ENCODE results near the gene CAMK1D. TPM values are rescaled to one million over a fixed set of nuclear protein-coding genes. Genes with fewer than 3 reads are reported as not detected.

CAMK1D gene
- total and polyA plus RNA-seq, 10 of the 15 experiments (the other 5 are each of a cell fraction or from before 2014, with no cell fraction given): 2.1 to 35.5 (median 14.7) TPM

DNA sequence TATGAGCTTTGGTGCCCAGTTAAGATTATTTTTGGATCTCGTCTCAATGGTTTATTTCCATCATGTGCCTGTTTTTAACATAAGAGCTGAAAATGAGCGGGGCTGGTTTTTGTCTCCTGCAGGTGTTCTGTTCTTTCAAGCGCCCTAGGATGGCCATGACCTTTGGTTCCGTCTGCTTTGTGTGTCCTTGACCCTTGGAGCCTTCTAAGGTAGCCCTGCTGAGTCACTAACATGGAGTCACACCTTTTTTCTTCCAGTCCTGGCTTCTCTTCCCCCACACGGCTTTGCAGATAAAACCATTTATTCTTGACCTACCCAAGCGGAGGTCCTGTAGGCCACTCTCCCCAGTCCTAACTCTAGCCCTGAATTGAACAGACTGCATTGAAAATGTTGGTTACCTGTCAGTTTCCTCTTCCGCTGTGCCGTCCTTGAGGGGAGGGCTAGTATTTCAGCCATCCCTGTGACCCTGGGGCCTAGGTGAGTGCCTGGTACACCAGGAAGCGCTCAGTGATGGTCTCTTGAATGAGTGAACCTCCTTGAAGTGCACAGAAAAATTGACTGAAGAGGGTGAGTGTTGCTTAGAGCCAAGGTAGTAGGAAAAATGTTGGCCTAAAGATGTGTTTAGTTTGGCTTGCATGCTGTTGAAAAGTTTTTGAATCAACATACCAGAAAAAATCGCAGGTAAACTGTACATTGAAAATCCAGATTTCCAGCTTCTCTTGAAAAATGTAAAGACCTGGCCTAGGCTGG, 48.0 kb downstream of the CAMK1D start:
- Histone ChIP-seq H3K36me3 (ENCODE audit: control insufficient read depth in 2 of 2, insufficient read depth in 2 of 2, low read length in 1 of 2) (no peaks in the 10 kb centered on the region; a peak in 1 of 4 replicates), H3K9me3 (replicated peaks; ENCODE audit: control insufficient read depth, insufficient read depth, low read length) (no peaks in the 10 kb centered on the region), H4K20me1 (ENCODE audit: control insufficient read depth, insufficient read depth) (no peaks in the 10 kb centered on the region), H3K4me1 (ENCODE audit: control insufficient read depth, insufficient read depth, low read length) (no peaks in the 10 kb centered on the region), H3K9ac (ENCODE audit: control insufficient read depth, insufficient read depth, low read length) (no peak overlapping the region), H2AFZ (ENCODE audit: control insufficient read depth, low read depth, low read length) (no peak overlapping the region), H3K79me2 (ENCODE audit: control insufficient read depth, insufficient read depth, low read length) (no peaks in the 10 kb centered on the region; the same call in 1 of the 2 replicates), H3K4me3 (no peak overlapping the region), H3K27me3 (replicated peaks in 1 of 2; ENCODE audit: control insufficient read depth in 2 of 2, insufficient read depth in 2 of 2, low read length in 1 of 2) (no peaks in the 10 kb centered on the region), H3K27ac (ENCODE audit: control insufficient read depth, insufficient read depth) (no peak overlapping the region), H3K4me2 (ENCODE audit: control insufficient read depth, insufficient read depth) (no peak overlapping the region)
- 80% methylated on average over 10 of the region's 10 CpGs for WGBS (ENCODE audit: insufficient coverage, insufficient replicate concordance, low lambda C conversion rate, missing lambda C conversion rate)
- ChIA-PET RAD21 (ENCODE audit: unreplicated experiment) (no interaction called here), POLR2A (interaction anchor here (0.5 kb wide), 1 partner anchor 2000 kb away, joined by 4 read pairs; no protein-coding TSS in a partner anchor), SMC1A (ENCODE audit: uncharacterized antibody, unreplicated experiment) (interaction anchor here (0.7 to 1.8 kb wide), 5 partner anchors 7 to 183 kb away, joined by 3 to 5 read pairs (median 3); no protein-coding TSS in a partner anchor), CTCF (no interaction called here)
- ATAC-seq (no peak), DNase-seq (ENCODE audit: low read depth, low spot score) (no peak), FAIRE-seq (no peak)
- BruUV-seq (replicated peaks): no TSS peak
- in situ Hi-C loops (cut with MboI): no loop called here
- intact Hi-C loops (cut with micrococcal nuclease; ENCODE audit: unreplicated experiment): no loop called here
- TF ChIP-seq, protein P1, sequence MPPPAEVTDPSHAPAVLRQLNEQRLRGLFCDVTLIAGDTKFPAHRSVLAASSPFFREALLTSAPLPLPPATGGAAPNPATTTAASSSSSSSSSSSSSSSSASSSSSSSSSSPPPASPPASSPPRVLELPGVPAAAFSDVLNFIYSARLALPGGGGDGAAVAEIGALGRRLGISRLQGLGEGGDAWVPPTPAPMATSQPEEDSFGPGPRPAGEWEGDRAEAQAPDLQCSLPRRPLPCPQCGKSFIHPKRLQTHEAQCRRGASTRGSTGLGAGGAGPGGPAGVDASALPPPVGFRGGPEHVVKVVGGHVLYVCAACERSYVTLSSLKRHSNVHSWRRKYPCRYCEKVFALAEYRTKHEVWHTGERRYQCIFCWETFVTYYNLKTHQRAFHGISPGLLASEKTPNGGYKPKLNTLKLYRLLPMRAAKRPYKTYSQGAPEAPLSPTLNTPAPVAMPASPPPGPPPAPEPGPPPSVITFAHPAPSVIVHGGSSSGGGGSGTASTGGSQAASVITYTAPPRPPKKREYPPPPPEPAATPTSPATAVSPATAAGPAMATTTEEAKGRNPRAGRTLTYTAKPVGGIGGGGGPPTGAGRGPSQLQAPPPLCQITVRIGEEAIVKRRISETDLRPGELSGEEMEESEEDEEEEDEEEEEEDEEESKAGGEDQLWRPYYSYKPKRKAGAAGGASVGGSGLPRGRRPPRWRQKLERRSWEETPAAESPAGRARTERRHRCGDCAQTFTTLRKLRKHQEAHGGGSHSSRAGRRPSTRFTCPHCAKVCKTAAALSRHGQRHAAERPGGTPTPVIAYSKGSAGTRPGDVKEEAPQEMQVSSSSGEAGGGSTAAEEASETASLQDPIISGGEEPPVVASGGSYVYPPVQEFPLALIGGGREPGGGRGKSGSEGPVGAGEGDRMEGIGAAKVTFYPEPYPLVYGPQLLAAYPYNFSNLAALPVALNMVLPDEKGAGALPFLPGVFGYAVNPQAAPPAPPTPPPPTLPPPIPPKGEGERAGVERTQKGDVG (CRISPR knock-in tag; IDR thresholded peaks at IDR 0.05): no peak
- TF ChIP-seq SPI1 (IDR thresholded peaks at IDR 0.05; ENCODE audit: borderline replicate concordance, insufficient read depth, low read depth, low read length): no peak
- TF ChIP-seq NFYA (IDR thresholded peaks at IDR 0.05; ENCODE audit: borderline replicate concordance, low read depth, low read length): no peak
- TF ChIP-seq CBX3 (IDR thresholded peaks at IDR 0.05; ENCODE audit: borderline replicate concordance, low read depth): no peak
- no peak for TF ChIP-seq LARP7 (IDR thresholded peaks at IDR 0.05)
- TF ChIP-seq, protein P2, sequence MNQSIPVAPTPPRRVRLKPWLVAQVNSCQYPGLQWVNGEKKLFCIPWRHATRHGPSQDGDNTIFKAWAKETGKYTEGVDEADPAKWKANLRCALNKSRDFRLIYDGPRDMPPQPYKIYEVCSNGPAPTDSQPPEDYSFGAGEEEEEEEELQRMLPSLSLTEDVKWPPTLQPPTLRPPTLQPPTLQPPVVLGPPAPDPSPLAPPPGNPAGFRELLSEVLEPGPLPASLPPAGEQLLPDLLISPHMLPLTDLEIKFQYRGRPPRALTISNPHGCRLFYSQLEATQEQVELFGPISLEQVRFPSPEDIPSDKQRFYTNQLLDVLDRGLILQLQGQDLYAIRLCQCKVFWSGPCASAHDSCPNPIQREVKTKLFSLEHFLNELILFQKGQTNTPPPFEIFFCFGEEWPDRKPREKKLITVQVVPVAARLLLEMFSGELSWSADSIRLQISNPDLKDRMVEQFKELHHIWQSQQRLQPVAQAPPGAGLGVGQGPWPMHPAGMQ (IDR thresholded peaks at IDR 0.05; ENCODE audit: borderline replicate concordance): no peak
- no peak for TF ChIP-seq SIN3A (IDR thresholded peaks at IDR 0.05; ENCODE audit: low read depth, low read length)
- no peak for TF ChIP-seq CBFB (IDR thresholded peaks at IDR 0.05; ENCODE audit: low read depth)
- no peak for TF ChIP-seq CBX5 (IDR thresholded peaks at IDR 0.05; ENCODE audit: low read depth)
- TF ChIP-seq, protein P3, sequence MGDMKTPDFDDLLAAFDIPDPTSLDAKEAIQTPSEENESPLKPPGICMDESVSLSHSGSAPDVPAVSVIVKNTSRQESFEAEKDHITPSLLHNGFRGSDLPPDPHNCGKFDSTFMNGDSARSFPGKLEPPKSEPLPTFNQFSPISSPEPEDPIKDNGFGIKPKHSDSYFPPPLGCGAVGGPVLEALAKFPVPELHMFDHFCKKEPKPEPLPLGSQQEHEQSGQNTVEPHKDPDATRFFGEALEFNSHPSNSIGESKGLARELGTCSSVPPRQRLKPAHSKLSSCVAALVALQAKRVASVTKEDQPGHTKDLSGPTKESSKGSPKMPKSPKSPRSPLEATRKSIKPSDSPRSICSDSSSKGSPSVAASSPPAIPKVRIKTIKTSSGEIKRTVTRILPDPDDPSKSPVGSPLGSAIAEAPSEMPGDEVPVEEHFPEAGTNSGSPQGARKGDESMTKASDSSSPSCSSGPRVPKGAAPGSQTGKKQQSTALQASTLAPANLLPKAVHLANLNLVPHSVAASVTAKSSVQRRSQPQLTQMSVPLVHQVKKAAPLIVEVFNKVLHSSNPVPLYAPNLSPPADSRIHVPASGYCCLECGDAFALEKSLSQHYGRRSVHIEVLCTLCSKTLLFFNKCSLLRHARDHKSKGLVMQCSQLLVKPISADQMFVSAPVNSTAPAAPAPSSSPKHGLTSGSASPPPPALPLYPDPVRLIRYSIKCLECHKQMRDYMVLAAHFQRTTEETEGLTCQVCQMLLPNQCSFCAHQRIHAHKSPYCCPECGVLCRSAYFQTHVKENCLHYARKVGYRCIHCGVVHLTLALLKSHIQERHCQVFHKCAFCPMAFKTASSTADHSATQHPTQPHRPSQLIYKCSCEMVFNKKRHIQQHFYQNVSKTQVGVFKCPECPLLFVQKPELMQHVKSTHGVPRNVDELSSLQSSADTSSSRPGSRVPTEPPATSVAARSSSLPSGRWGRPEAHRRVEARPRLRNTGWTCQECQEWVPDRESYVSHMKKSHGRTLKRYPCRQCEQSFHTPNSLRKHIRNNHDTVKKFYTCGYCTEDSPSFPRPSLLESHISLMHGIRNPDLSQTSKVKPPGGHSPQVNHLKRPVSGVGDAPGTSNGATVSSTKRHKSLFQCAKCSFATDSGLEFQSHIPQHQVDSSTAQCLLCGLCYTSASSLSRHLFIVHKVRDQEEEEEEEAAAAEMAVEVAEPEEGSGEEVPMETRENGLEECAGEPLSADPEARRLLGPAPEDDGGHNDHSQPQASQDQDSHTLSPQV (IDR thresholded peaks at IDR 0.05): no peak
- TF ChIP-seq NFXL1 (IDR thresholded peaks at IDR 0.05; ENCODE audit: borderline replicate concordance): no peak
- no peak for TF ChIP-seq FOXM1 (IDR thresholded peaks at IDR 0.05; ENCODE audit: low read depth, low read length)
- TF ChIP-seq, protein P4, sequence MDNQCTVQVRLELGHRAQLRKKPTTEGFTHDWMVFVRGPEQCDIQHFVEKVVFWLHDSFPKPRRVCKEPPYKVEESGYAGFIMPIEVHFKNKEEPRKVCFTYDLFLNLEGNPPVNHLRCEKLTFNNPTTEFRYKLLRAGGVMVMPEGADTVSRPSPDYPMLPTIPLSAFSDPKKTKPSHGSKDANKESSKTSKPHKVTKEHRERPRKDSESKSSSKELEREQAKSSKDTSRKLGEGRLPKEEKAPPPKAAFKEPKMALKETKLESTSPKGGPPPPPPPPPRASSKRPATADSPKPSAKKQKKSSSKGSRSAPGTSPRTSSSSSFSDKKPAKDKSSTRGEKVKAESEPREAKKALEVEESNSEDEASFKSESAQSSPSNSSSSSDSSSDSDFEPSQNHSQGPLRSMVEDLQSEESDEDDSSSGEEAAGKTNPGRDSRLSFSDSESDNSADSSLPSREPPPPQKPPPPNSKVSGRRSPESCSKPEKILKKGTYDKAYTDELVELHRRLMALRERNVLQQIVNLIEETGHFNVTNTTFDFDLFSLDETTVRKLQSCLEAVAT (IDR thresholded peaks at IDR 0.05): no peak

Measured in GM12878 (cell line).